ENCODE results near the gene SACS. TPM values are rescaled to one million over a fixed set of nuclear protein-coding genes. Genes with fewer than 3 reads are reported as not detected.

Gene SACS
- total RNA-seq, 1 experiment from 2014 or later = 53.0 TPM

GRCh38 chr13:23289917-23290357 lies 143.6 kb downstream of the SACS start:
- Histone ChIP-seq H3K79me1 (ENCODE audit: insufficient read depth, low read depth, low read length, poor library complexity, severe bottlenecking) (no peaks in the 10 kb centered on the region), H3K4me1 (ENCODE audit: insufficient read depth, low read length) (no peaks in the 10 kb centered on the region), H4K91ac (ENCODE audit: insufficient read length, low read depth, low read length) (no peak overlapping the region), H3K18ac (ENCODE audit: insufficient read length, low read depth, low read length) (no peak overlapping the region), H3K9me3 (ENCODE audit: control insufficient read depth, low read depth, low read length) (no peaks in the 10 kb centered on the region), H2BK5ac (ENCODE audit: insufficient read length, low read length) (no peak overlapping the region), H2BK15ac (ENCODE audit: low read depth, low read length) (no peak overlapping the region), H3K4me2 (ENCODE audit: insufficient read depth, insufficient read length, low read length) (no peak overlapping the region), H3K14ac (ENCODE audit: insufficient read depth, low read length) (no peak overlapping the region), H2BK20ac (ENCODE audit: low read depth, low read length, poor library complexity, severe bottlenecking) (no peak overlapping the region), H4K8ac (replicated peaks; ENCODE audit: insufficient read length, low read depth, low read length) (no peak overlapping the region), H3T11ph (ENCODE audit: low read length) (no peak overlapping the region), H2AFZ (ENCODE audit: low read length) (no peak overlapping the region), H3K4ac (ENCODE audit: low read depth, low read length) (no peak overlapping the region), H4K5ac (ENCODE audit: insufficient read length, low read depth, low read length) (no peak overlapping the region), H4K20me1 (ENCODE audit: control insufficient read depth, insufficient read depth, insufficient read length) (no peaks in the 10 kb centered on the region), H3K27ac (ENCODE audit: insufficient read length, low read depth, low read length) (no peak overlapping the region), H3K56ac (ENCODE audit: insufficient read length, low read depth, low read length) (no peak overlapping the region), H3K23ac (ENCODE audit: insufficient read length, low read depth, low read length) (no peak overlapping the region), H2AK5ac (ENCODE audit: insufficient read length, low read length) (no peak overlapping the region), H3K79me2 (ENCODE audit: insufficient read depth, low read length) (no peaks in the 10 kb centered on the region), H3K27me3 (ENCODE audit: insufficient read depth, low read length) (no peaks in the 10 kb centered on the region), H3K9ac (ENCODE audit: extremely low read depth, insufficient read length, low read length) (no peak overlapping the region), H2BK120ac (ENCODE audit: low read depth, low read length, poor library complexity, severe bottlenecking) (no peak overlapping the region), H3K23me2 (ENCODE audit: insufficient read length, low read depth, low read length, poor library complexity, severe bottlenecking) (no peaks in the 10 kb centered on the region), H2BK12ac (ENCODE audit: insufficient read length, low read depth, low read length) (no peak overlapping the region)
- WGBS (ENCODE audit: extremely low coverage, insufficient read length, low lambda C conversion rate) = no CpG with 5 or more reads among the region's 5 CpGs
- TF ChIP-seq CTCF (conservative IDR thresholded peaks at IDR 0.05) = no peak
- Mint-ChIP-seq H3K36me3 (ENCODE audit: insufficient read depth in 1 of 3, low read depth in 3 of 3) (no peaks in the 10 kb centered on the region), H3K4me1 (no peaks in the 10 kb centered on the region), H3K4me3 (no peak overlapping the region), H3K27ac (no peak overlapping the region), H3K9me3 (no peaks in the 10 kb centered on the region; a peak in 1 of 5 replicates), H3K27me3 (ENCODE audit: low read depth) (no peaks in the 10 kb centered on the region)
- no peak for DNase-seq
